Muscle layer of duodenum (tissue), 2 donors: ENCODE data around the gene BRSK2.
"Not testable (repeated sequence)": the region's sequence is repeated elsewhere in the genome, so short reads cannot be mapped to it uniquely, and the experiment has no call there.

Experiments
- H3K27ac ChIP-seq: one replicate; pipeline ENCODE4 v1.7.0; 2013; ENCODE audit warnings: mild to moderate bottlenecking, low read length
- H3K27me3 ChIP-seq: one replicate; pipeline ENCODE4 v1.7.0; 2013; ENCODE audit warnings: low read depth, mild to moderate bottlenecking, control low read depth, low read length
- H3K36me3 ChIP-seq, 2 donors: one replicate each; pipeline ENCODE4 v1.7.0; 2013; ENCODE audit warnings: low read length in 2 of 2, control low read depth in 1 of 2, mild to moderate bottlenecking in 1 of 2; ENCODE audit not compliant: insufficient read depth in 2 of 2, control insufficient read depth in 1 of 2
- H3K4me1 ChIP-seq, 2 donors: one replicate each; pipeline ENCODE4 v1.7.0; 2013; ENCODE audit warnings: low read length in 2 of 2, mild to moderate bottlenecking in 2 of 2, control low read depth in 1 of 2, moderate library complexity in 1 of 2; ENCODE audit not compliant: insufficient read depth in 2 of 2, control insufficient read depth in 1 of 2
- H3K4me3 ChIP-seq, 2 donors: one replicate each; pipeline ENCODE4 v1.7.0; 2013; ENCODE audit warnings: low read length in 2 of 2, low read depth in 1 of 2, mild to moderate bottlenecking in 1 of 2
- H3K9me3 ChIP-seq, 2 donors: one replicate each; pipeline ENCODE4 v1.7.0; 2013; ENCODE audit warnings: low read length in 2 of 2, control low read depth in 1 of 2, mild to moderate bottlenecking in 1 of 2; ENCODE audit not compliant: control insufficient read depth in 1 of 2
- donor health status: healthy.

Gene BRSK2

DNA sequence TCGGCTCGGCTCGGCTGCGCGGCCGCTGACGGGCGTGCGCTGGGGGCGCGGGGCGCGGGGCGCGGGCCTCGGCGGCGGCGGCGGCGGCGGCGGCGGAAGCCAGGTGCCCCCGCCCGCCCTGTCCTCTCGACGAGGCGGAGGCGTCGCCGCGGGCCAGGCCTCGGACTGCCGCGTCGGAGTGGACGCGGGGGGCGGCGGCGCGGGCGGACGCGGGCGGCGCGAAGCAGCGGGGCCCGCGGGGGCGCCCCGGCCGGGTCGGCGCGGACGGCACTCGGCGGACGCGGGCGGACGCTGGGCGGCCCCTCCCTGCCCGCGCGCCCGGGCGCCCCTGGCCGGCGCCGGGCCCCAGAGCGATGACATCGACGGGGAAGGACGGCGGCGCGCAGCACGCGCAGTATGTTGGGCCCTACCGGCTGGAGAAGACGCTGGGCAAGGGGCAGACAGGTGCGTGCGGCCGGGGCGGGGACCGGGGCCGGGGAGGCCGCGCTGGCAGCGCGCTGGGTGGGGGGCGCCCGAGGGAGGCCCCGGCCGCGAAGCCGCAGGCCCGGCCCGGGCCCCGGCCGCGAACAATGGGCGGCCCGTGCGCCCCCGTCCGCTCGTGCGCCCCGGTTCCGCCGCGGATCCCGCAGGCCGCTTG lies at the start of gene BRSK2:
BRSK2 (plus strand) TSS at position 3 of the 637 bp plus-strand sequence; CDS start at position 354, 351 bp downstream.
- Histone ChIP-seq H3K27ac (no peak within 1 kb of the TSS), H3K4me3 (peak within 1 kb of the TSS; percentile 16 to 70), H3K4me1 (peaks cover 0 to 11% of the 10 kb centered on the region in 2 donors), H3K36me3 (no peaks in the 10 kb centered on the region), H3K9me3 (no peaks in the 10 kb centered on the region), H3K27me3 (peaks cover 14% of the 10 kb centered on the region)

- Histone ChIP-seq H3K27ac (no peak overlapping the region), H3K4me3 (no peak overlapping the region), H3K27me3 (no peaks in the 10 kb centered on the region), H3K36me3 (no peaks in the 10 kb centered on the region), H3K9me3 (no peaks in the 10 kb centered on the region), H3K4me1 (peaks cover 9% of the 10 kb centered on the region in 2 donors)
Measured at GRCh38 chr11:1340111-1340510, 49.6 kb upstream of the BRSK2 start.

DNA sequence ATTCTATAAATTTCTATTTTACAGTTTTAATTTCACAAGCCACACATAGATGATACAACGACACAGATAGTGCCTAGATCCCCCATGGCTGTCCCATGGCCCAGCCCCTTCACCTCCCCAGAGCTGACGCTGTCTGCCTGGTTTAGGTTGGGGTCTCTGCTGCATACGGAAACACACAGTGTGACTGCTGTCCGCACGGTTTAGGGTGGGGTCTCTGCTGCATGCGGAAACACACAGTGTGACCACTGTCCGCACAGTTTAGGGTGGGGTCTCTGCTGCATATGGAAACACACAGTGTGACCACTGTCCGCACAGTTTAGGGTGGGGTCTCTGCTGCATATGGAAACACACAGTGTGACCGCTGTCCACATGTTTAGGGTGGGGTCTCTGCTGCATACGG lies 48.5 kb upstream of the BRSK2 start:
- H3K4me3 ChIP-seq, H3K9me3 ChIP-seq: not testable (repeated sequence)

GRCh38 chr11:1341928-1342524 lies 47.7 kb upstream of the BRSK2 start:
- no peaks in the 10 kb centered on the region for H3K27me3 ChIP-seq
- no peaks in the 10 kb centered on the region for H3K9me3 ChIP-seq
- no peaks in the 10 kb centered on the region for H3K36me3 ChIP-seq
- no peak overlapping the region for H3K27ac ChIP-seq
- no peak overlapping the region for H3K4me3 ChIP-seq
- no peaks in the 10 kb centered on the region for H3K4me1 ChIP-seq

More for the DNA sequence above, 48.5 kb upstream of the BRSK2 start:
- H3K27me3 ChIP-seq, H3K4me1 ChIP-seq, H3K27ac ChIP-seq, H3K36me3 ChIP-seq: not testable (repeated sequence)

- Histone ChIP-seq H3K36me3 (no peaks in the 10 kb centered on the region), H3K27me3 (no peaks in the 10 kb centered on the region), H3K4me3 (no peak overlapping the region), H3K27ac (no peak overlapping the region), H3K9me3 (no peaks in the 10 kb centered on the region), H3K4me1 (no peaks in the 10 kb centered on the region)
Measured at GRCh38 chr11:1342946-1343345, 46.8 kb upstream of the BRSK2 start.

DNA sequence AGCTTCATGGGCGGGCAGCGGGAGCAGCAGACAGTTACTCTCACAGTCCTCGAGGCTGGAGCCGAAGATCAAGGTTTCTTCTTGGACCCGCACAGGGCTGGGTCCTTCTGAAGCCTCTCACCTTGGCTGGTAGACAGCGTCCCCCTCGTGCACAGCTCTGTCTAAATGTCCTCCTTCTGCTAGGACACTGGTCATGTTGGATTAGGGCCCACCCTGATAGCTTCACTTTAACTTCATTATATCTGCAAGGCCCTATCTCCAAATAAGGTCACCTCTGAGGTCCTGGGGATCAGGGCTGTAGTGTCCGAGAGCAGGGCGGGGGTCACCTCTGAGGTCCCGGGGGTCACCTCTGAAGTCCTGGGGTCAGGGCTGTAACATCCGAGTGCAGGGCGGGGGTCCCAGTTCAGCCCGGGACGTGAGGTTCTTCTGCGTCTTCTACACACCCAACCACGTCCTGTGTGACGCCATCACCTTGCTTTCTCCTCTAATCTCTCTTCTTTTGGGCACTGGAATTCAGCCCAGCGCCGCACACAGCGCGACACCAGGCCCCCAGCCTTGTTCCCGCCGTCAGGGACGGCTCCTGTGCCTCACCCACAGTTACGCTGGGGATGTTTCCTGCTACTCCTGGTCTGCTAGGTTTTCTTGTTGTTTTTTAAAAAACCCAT lies 46.2 kb upstream of the BRSK2 start:
- H3K27me3 ChIP-seq = no peaks in the 10 kb centered on the region
- H3K27ac ChIP-seq = no peak overlapping the region
- H3K36me3 ChIP-seq = no peaks in the 10 kb centered on the region

GRCh38 chr11:1344056-1344635 lies 45.6 kb upstream of the BRSK2 start:
- H3K36me3 ChIP-seq = no peaks in the 10 kb centered on the region
- H3K27me3 ChIP-seq = no peaks in the 10 kb centered on the region
- H3K4me1 ChIP-seq = no peaks in the 10 kb centered on the region
- no peaks in the 10 kb centered on the region for H3K9me3 ChIP-seq
- H3K4me3 ChIP-seq = no peak overlapping the region
- no peak overlapping the region for H3K27ac ChIP-seq

More for the DNA sequence above, 46.2 kb upstream of the BRSK2 start:
- H3K4me1 ChIP-seq = no peaks in the 10 kb centered on the region
- H3K4me3 ChIP-seq = no peak overlapping the region
- H3K9me3 ChIP-seq = no peaks in the 10 kb centered on the region

DNA sequence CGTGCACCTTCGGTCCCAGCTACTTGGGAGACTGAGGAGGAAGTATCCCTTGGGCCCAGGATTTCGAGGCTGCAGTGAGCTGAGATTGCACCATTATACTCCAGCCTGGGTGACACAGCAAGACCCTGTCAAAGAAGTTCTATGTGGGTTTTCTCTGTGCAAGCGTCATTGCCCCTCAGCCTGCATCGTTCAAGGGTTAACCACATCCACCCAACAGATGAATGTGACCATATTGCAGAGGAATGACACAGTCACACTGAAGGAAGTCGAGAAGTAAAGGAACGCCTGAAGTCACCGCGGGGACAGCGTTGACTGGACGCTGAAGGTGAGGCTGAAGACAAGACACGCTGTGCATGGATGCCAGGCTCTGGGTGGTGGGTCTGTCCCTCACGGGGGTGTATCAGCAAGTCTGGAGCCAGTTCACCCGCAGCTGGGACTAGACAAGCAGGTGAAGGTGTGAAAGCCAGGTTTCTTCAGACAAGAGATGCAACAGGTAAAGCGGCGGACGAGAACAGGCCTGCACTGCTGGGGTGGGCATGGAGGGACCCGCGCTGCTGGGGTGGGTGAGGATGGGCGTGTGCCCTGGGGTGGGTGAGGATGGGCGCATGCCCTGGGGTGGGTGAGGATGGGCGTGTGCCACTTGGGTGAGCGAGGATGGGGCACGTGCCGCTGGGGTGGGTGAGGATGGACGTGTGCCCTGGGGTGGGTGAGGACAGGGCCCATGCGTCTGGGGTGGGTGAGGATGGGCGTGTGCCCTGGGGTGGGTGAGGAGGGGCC lies 43.8 kb upstream of the BRSK2 start:
- H3K27me3 ChIP-seq = peaks cover 4% of the 10 kb centered on the region
- no peaks in the 10 kb centered on the region for H3K36me3 ChIP-seq
- H3K9me3 ChIP-seq = no peaks in the 10 kb centered on the region
- no peaks in the 10 kb centered on the region for H3K4me1 ChIP-seq
- no peak overlapping the region for H3K4me3 ChIP-seq
- H3K27ac ChIP-seq = no peak overlapping the region

DNA sequence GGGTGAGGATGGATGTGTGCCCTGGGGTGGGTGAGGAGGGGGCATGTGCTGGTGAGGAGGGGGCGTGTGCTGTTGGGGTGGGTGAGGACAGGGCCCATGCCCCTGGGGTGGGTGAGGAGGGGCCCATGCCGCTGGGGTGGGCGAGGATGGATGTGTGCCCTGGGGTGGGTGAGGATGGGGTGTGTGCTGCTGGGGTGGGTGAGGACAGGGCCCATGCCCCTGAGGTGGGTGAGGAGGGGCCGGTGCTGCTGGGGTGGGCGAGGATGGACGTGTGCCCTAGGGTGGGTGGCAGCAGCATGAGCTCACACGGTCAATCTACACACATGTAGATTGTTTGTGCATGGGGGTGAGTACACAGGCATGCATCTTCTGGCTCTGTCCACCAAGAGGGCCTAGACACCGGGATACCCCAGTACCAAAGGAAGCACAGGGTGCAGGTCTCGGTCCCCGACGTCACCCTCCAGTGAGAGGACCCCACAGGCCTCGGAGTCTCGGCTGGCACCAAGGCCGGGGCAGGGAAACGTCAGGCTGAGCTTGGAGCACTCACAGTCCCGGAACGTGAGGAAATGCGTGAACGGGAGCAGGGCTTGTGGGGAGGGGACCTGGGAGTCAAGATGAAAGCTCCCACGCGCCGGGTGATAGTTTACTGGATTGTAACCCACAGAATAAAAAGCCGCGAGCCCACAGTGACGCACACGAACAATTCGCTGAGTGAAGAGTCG lies 42.9 kb upstream of the BRSK2 start:
- no peak overlapping the region for H3K27ac ChIP-seq
- H3K4me3 ChIP-seq = no peak overlapping the region
- no peaks in the 10 kb centered on the region for H3K9me3 ChIP-seq
- H3K4me1 ChIP-seq = no peaks in the 10 kb centered on the region
- peaks cover 4% of the 10 kb centered on the region for H3K27me3 ChIP-seq
- no peaks in the 10 kb centered on the region for H3K36me3 ChIP-seq

DNA sequence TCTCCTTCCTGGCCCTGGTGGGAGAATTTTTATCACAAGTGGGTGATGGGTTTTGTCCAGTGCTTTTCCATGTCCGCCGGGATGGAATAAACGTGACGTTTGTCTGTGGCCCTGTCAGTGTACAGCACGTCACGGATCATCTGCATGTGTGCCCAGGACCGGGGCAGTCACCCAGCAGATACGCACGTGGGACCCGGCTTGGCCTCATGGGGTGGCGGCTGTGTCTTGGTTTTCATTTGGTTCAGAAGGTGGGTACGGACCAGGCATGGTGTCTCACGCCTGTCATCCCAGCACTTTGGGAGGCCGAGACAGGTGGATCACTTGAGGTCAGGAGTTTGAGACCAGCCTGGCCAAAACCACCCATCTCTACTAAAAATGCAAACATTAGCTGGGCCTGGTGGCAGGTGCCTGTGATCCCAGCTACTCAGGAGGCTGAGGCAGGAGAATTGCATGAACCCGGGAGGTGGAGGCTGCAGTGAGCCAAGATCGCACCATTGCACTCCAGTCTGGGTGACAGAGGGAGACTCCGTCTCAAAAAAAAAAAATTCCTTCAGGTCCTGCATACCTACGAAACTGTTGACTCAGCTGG lies 42.2 kb upstream of the BRSK2 start:
- H3K4me3 ChIP-seq, H3K4me1 ChIP-seq, H3K27ac ChIP-seq, H3K27me3 ChIP-seq, H3K9me3 ChIP-seq, H3K36me3 ChIP-seq: not testable (repeated sequence)
